DOHH2 (cell line): ENCODE measurements around the gene ITPRIP.

Experiments used
- H3F3A ChIP-seq: fragments of 200-600 bp; sonication (generic), shearing (Covaris generic); 2 replicates; pipeline ENCODE4 v1.6.0; 2016; ENCODE audit warnings: antibody characterized with exemption, mild to moderate bottlenecking; ENCODE audit not compliant: control insufficient read depth, insufficient read depth
- H3K27ac ChIP-seq: fragments of 200-600 bp; sonication (generic); 2 replicates; pipeline ENCODE4 v1.5.1; 2014; ENCODE audit warnings: low read depth, mild to moderate bottlenecking, low read length, moderate library complexity
- H3K27me3 ChIP-seq: fragments of 200-600 bp; sonication (generic); 2 replicates; pipeline ENCODE4 v1.6.1; 2014; ENCODE audit warnings: mild to moderate bottlenecking, low read length, mixed read lengths; ENCODE audit not compliant: control insufficient read depth
- H3K36me3 ChIP-seq: fragments of 200-600 bp; sonication (generic); 2 replicates; pipeline ENCODE4 v1.6.1; 2014; ENCODE audit warnings: mild to moderate bottlenecking, low read length, moderate library complexity, mixed read lengths; ENCODE audit not compliant: control insufficient read depth
- H3K4me1 ChIP-seq: fragments of 200-600 bp; sonication (generic); 2 replicates; pipeline ENCODE4 v1.6.1; 2014; ENCODE audit warnings: mild to moderate bottlenecking, low read length, mixed read lengths; ENCODE audit not compliant: control insufficient read depth
- H3K4me2 ChIP-seq: fragments of 200-600 bp; sonication (generic); 2 replicates; pipeline ENCODE4 v1.6.0; 2014; ENCODE audit warnings: mild to moderate bottlenecking, low read length, moderate library complexity
- H3K4me3 ChIP-seq: fragments of 200-600 bp; sonication (generic); 2 replicates; pipeline ENCODE4 v1.5.1; 2014; ENCODE audit warnings: mild to moderate bottlenecking, low read length, mixed read lengths
- H3K79me2 ChIP-seq: fragments of 200-600 bp; sonication (generic); 2 replicates; pipeline ENCODE4 v1.6.1; 2014; ENCODE audit warnings: mild to moderate bottlenecking, low read length, mixed read lengths; ENCODE audit not compliant: control insufficient read depth
- H3K9me2 ChIP-seq: fragments of 200-600 bp; sonication (generic); replicated peaks from 2 replicates; pipeline ENCODE4 v1.6.1; 2014; ENCODE audit warnings: mild to moderate bottlenecking, low read length, mixed read lengths; ENCODE audit not compliant: control insufficient read depth
- H3K9me3 ChIP-seq: fragments of 200-600 bp; sonication (generic); 2 replicates; pipeline ENCODE4 v1.6.1; 2014; ENCODE audit warnings: antibody characterized with exemption, low read length, mixed read lengths; ENCODE audit not compliant: control insufficient read depth, insufficient read depth
- H4K20me1 ChIP-seq: fragments of 200-600 bp; sonication (generic); 2 replicates; pipeline ENCODE4 v1.6.0; 2014; ENCODE audit warnings: low read depth, mild to moderate bottlenecking, antibody characterized with exemption, low read length, moderate library complexity; ENCODE audit not compliant: control insufficient read depth, insufficient read depth
- CTCF ChIP-seq: fragments of 200-600 bp; sonication (generic); IDR thresholded peaks from one replicate; pipeline ENCODE4 v1.5.1; 2014; ENCODE audit warnings: antibody characterized with exemption, mild to moderate bottlenecking, low read depth, low read length; ENCODE audit not compliant: poor library complexity, severe bottlenecking
- EZH2phosphoT487 ChIP-seq: fragments of 200-600 bp; sonication (generic); IDR thresholded peaks from 2 replicates; pipeline ENCODE4 v1.6.1; 2017; ENCODE audit warnings: borderline replicate concordance, mild to moderate bottlenecking, antibody characterized with exemption, low read length, moderate library complexity, mixed read lengths

The ITPRIP gene

GRCh38 chr10:104279550-104280259, 58.6 kb downstream of the ITPRIP start:
- peaks cover 20% of the 10 kb centered on the region for H3K27me3 ChIP-seq
- no peaks in the 10 kb centered on the region for H3F3A ChIP-seq
- no peaks in the 10 kb centered on the region for H3K79me2 ChIP-seq
- H3K27ac ChIP-seq = no peak overlapping the region
- H4K20me1 ChIP-seq = no peaks in the 10 kb centered on the region
- no peak for TF ChIP-seq EZH2phosphoT487
- TF ChIP-seq CTCF = no peak
- peaks cover 2% of the 10 kb centered on the region for H3K4me1 ChIP-seq
- no peak overlapping the region for H3K4me2 ChIP-seq
- H3K36me3 ChIP-seq = no peaks in the 10 kb centered on the region
- H3K4me3 ChIP-seq = no peak overlapping the region
- no peaks in the 10 kb centered on the region for H3K9me3 ChIP-seq
- H3K9me2 ChIP-seq = no peaks in the 10 kb centered on the region

GRCh38 chr10:104277785-104278184, 60.5 kb downstream of the ITPRIP start:
- H3F3A ChIP-seq = no peaks in the 10 kb centered on the region; the same call in 1 of the 2 replicates
- TF ChIP-seq EZH2phosphoT487 (no peak), CTCF (no peak)
- H3K4me2 ChIP-seq = no peak overlapping the region
- no peak overlapping the region for H3K27ac ChIP-seq
- H3K27me3 ChIP-seq = peaks cover 19% of the 10 kb centered on the region
- peaks cover 6% of the 10 kb centered on the region for H3K4me1 ChIP-seq
- no peaks in the 10 kb centered on the region for H4K20me1 ChIP-seq
- no peaks in the 10 kb centered on the region for H3K79me2 ChIP-seq
- H3K9me3 ChIP-seq = no peaks in the 10 kb centered on the region
- no peaks in the 10 kb centered on the region for H3K36me3 ChIP-seq
- no peak overlapping the region for H3K4me3 ChIP-seq
- H3K9me2 ChIP-seq = no peaks in the 10 kb centered on the region

GRCh38 chr10:104276192-104276591, 62.1 kb downstream of the ITPRIP start:
- no peaks in the 10 kb centered on the region for H3K36me3 ChIP-seq
- no peaks in the 10 kb centered on the region for H3K9me3 ChIP-seq
- peaks cover 6% of the 10 kb centered on the region for H3K4me1 ChIP-seq
- no peaks in the 10 kb centered on the region; the same call in 1 of the 2 replicates for H3F3A ChIP-seq
- TF ChIP-seq CTCF (no peak), EZH2phosphoT487 (no peak)
- no peak overlapping the region for H3K4me2 ChIP-seq
- H3K27me3 ChIP-seq = peaks cover 13% of the 10 kb centered on the region
- no peaks in the 10 kb centered on the region for H3K79me2 ChIP-seq
- H3K27ac ChIP-seq = no peak overlapping the region
- no peak overlapping the region for H3K4me3 ChIP-seq
- H3K9me2 ChIP-seq = no peaks in the 10 kb centered on the region
- H4K20me1 ChIP-seq = no peaks in the 10 kb centered on the region
